HCT116 (cell line): ENCODE measurements around the gene TTC9B.

Source experiments
- CEBPB ChIP-seq: IDR thresholded peaks from 2 replicates; pipeline ENCODE4 v1.6.1; 2012; ENCODE audit warnings: low read depth
- EZH2 ChIP-seq: fragments of 200-600 bp; sonication (generic); IDR thresholded peaks from 2 replicates; pipeline ENCODE4 v1.6.1; 2017; ENCODE audit warnings: antibody characterized with exemption, mixed run types
- EZH2phosphoT487 ChIP-seq: fragments of 200-600 bp; IDR thresholded peaks from 2 replicates; pipeline ENCODE4 v1.6.1; 2018; ENCODE audit warnings: antibody characterized with exemption, borderline replicate concordance
- SRF ChIP-seq: IDR thresholded peaks from 2 replicates; pipeline ENCODE4 v1.6.1; 2012; ENCODE audit warnings: low read depth
- TF ChIP-seq, protein P1 (sequence below), 3 experiments: fragments of 200-600 bp in 1 of 3; sonication (generic) in 1 of 3; IDR thresholded peaks in 2 of 3; conservative IDR thresholded peaks in 1 of 3; 2 replicates each; pipeline ENCODE4 v1.5.1; 2012 to 2017; ENCODE audit warnings: low read depth in 2 of 3, low read length in 2 of 3, antibody characterized with exemption in 1 of 3, borderline replicate concordance in 1 of 3, control low read depth in 1 of 3, mild to moderate bottlenecking in 1 of 3, mixed read lengths in 1 of 3, mixed run types in 1 of 3, moderate library complexity in 1 of 3; ENCODE audit not compliant: insufficient read depth in 1 of 3

DNA sequence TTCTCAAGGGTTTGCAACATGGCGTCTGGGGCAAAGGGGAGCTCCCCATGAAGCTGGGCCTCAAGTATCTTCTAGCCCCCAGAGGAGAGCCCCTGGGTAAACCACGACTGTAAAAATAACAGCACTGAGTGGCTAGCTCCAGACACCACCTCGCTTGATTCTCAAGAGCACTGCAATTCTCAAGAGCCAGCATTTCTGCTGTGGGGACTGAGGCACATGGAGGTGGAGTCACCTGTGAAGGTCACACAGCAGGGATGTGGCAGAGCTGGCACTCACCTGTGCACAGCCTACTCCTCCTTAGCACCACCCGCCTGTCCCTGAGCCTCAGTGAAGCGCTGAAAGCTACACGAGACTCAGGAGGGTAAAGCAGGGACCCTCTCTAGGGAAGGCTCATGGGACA lies 29.0 kb upstream of the TTC9B start:
- TF ChIP-seq EZH2 (no peak), EZH2phosphoT487 (no peak), CEBPB (no peak), SRF (no peak)
- TF ChIP-seq, protein P1, sequence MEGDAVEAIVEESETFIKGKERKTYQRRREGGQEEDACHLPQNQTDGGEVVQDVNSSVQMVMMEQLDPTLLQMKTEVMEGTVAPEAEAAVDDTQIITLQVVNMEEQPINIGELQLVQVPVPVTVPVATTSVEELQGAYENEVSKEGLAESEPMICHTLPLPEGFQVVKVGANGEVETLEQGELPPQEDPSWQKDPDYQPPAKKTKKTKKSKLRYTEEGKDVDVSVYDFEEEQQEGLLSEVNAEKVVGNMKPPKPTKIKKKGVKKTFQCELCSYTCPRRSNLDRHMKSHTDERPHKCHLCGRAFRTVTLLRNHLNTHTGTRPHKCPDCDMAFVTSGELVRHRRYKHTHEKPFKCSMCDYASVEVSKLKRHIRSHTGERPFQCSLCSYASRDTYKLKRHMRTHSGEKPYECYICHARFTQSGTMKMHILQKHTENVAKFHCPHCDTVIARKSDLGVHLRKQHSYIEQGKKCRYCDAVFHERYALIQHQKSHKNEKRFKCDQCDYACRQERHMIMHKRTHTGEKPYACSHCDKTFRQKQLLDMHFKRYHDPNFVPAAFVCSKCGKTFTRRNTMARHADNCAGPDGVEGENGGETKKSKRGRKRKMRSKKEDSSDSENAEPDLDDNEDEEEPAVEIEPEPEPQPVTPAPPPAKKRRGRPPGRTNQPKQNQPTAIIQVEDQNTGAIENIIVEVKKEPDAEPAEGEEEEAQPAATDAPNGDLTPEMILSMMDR (IDR thresholded peaks at IDR 0.05 in 2 of 3, conservative IDR thresholded peaks at IDR 0.05 in 1 of 3; ENCODE audit: borderline replicate concordance in 1 of 3, insufficient read depth in 1 of 3, low read depth in 2 of 3, low read length in 2 of 3): no peak
